DOHH2 (cell line): ENCODE results near the gene KRTAP1-5.

Source experiments
- H3F3A ChIP-seq: fragments of 200-600 bp; sonication (generic), shearing (Covaris generic); 2 replicates; pipeline ENCODE4 v1.6.0; 2016; ENCODE audit warnings: antibody characterized with exemption, mild to moderate bottlenecking; ENCODE audit not compliant: control insufficient read depth, insufficient read depth
- H3K27ac ChIP-seq: fragments of 200-600 bp; sonication (generic); 2 replicates; pipeline ENCODE4 v1.5.1; 2014; ENCODE audit warnings: low read depth, mild to moderate bottlenecking, low read length, moderate library complexity
- H3K27me3 ChIP-seq: fragments of 200-600 bp; sonication (generic); 2 replicates; pipeline ENCODE4 v1.6.1; 2014; ENCODE audit warnings: mild to moderate bottlenecking, low read length, mixed read lengths; ENCODE audit not compliant: control insufficient read depth
- H3K36me3 ChIP-seq: fragments of 200-600 bp; sonication (generic); 2 replicates; pipeline ENCODE4 v1.6.1; 2014; ENCODE audit warnings: mild to moderate bottlenecking, low read length, moderate library complexity, mixed read lengths; ENCODE audit not compliant: control insufficient read depth
- H3K4me1 ChIP-seq: fragments of 200-600 bp; sonication (generic); 2 replicates; pipeline ENCODE4 v1.6.1; 2014; ENCODE audit warnings: mild to moderate bottlenecking, low read length, mixed read lengths; ENCODE audit not compliant: control insufficient read depth
- H3K4me2 ChIP-seq: fragments of 200-600 bp; sonication (generic); 2 replicates; pipeline ENCODE4 v1.6.0; 2014; ENCODE audit warnings: mild to moderate bottlenecking, low read length, moderate library complexity
- H3K4me3 ChIP-seq: fragments of 200-600 bp; sonication (generic); 2 replicates; pipeline ENCODE4 v1.5.1; 2014; ENCODE audit warnings: mild to moderate bottlenecking, low read length, mixed read lengths
- H3K79me2 ChIP-seq: fragments of 200-600 bp; sonication (generic); 2 replicates; pipeline ENCODE4 v1.6.1; 2014; ENCODE audit warnings: mild to moderate bottlenecking, low read length, mixed read lengths; ENCODE audit not compliant: control insufficient read depth
- H3K9me2 ChIP-seq: fragments of 200-600 bp; sonication (generic); replicated peaks from 2 replicates; pipeline ENCODE4 v1.6.1; 2014; ENCODE audit warnings: mild to moderate bottlenecking, low read length, mixed read lengths; ENCODE audit not compliant: control insufficient read depth
- H3K9me3 ChIP-seq: fragments of 200-600 bp; sonication (generic); 2 replicates; pipeline ENCODE4 v1.6.1; 2014; ENCODE audit warnings: antibody characterized with exemption, low read length, mixed read lengths; ENCODE audit not compliant: control insufficient read depth, insufficient read depth
- H4K20me1 ChIP-seq: fragments of 200-600 bp; sonication (generic); 2 replicates; pipeline ENCODE4 v1.6.0; 2014; ENCODE audit warnings: low read depth, mild to moderate bottlenecking, antibody characterized with exemption, low read length, moderate library complexity; ENCODE audit not compliant: control insufficient read depth, insufficient read depth
- EZH2phosphoT487 ChIP-seq: fragments of 200-600 bp; sonication (generic); IDR thresholded peaks from 2 replicates; pipeline ENCODE4 v1.6.1; 2017; ENCODE audit warnings: borderline replicate concordance, mild to moderate bottlenecking, antibody characterized with exemption, low read length, moderate library complexity, mixed read lengths
- TF ChIP-seq, protein P1 (sequence below): fragments of 200-600 bp; sonication (generic); IDR thresholded peaks from one replicate; pipeline ENCODE4 v1.5.1; 2014; ENCODE audit warnings: antibody characterized with exemption, mild to moderate bottlenecking, low read depth, low read length; ENCODE audit not compliant: poor library complexity, severe bottlenecking

The KRTAP1-5 gene

DNA sequence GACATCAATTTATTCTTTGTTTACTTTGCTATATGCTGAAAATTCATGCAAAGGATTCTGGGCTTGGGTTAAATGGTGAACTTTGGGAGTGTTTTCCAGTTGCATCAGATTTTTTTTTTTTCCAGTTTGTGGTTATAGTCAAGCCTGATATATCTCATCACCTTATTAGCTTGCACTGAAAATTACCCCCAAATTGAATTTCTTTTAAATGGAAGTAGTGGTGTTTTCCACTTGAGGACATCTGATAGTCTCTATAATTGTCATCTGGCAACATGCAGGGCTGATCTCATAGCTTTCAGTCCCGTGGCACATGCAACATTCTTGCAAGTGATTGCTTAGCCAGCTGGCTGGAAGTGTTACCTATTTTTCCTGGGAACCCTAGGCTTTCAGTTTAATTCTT lies 13.4 kb downstream of the KRTAP1-5 start:
- H3K9me3 ChIP-seq: no peaks in the 10 kb centered on the region
- H3K36me3 ChIP-seq: no peaks in the 10 kb centered on the region
- no peaks in the 10 kb centered on the region for H3K27me3 ChIP-seq
- H3K4me1 ChIP-seq: no peaks in the 10 kb centered on the region
- no peak overlapping the region for H3K4me3 ChIP-seq
- no peaks in the 10 kb centered on the region for H3F3A ChIP-seq
- TF ChIP-seq, protein P1, sequence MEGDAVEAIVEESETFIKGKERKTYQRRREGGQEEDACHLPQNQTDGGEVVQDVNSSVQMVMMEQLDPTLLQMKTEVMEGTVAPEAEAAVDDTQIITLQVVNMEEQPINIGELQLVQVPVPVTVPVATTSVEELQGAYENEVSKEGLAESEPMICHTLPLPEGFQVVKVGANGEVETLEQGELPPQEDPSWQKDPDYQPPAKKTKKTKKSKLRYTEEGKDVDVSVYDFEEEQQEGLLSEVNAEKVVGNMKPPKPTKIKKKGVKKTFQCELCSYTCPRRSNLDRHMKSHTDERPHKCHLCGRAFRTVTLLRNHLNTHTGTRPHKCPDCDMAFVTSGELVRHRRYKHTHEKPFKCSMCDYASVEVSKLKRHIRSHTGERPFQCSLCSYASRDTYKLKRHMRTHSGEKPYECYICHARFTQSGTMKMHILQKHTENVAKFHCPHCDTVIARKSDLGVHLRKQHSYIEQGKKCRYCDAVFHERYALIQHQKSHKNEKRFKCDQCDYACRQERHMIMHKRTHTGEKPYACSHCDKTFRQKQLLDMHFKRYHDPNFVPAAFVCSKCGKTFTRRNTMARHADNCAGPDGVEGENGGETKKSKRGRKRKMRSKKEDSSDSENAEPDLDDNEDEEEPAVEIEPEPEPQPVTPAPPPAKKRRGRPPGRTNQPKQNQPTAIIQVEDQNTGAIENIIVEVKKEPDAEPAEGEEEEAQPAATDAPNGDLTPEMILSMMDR: no peak
- TF ChIP-seq EZH2phosphoT487: no peak
- no peaks in the 10 kb centered on the region for H3K79me2 ChIP-seq
- no peak overlapping the region for H3K27ac ChIP-seq
- no peaks in the 10 kb centered on the region for H3K9me2 ChIP-seq
- H3K4me2 ChIP-seq: no peak overlapping the region
- no peaks in the 10 kb centered on the region for H4K20me1 ChIP-seq

DNA sequence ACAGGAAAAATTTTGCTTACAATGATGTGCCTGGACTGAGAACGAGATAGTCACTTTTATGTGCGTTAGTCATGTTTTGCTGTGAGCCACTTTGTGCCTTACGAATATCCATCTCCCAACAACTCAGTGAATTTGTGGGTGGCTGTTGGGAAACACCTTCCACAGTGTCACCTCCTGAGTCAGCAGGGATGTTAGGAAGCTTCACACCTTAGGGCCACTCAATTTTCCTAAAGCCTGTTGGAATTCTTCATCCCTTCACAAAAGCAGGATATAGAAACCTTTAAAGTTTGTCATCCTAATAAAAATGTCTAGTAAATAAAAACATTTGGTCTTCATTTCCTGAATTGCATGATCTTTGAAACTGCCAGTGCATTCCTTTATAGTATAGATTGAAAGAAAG lies 13.8 kb downstream of the KRTAP1-5 start:
- H3K27me3 ChIP-seq: no peaks in the 10 kb centered on the region
- H3F3A ChIP-seq: no peaks in the 10 kb centered on the region
- no peak overlapping the region for H3K27ac ChIP-seq
- H3K9me3 ChIP-seq: no peaks in the 10 kb centered on the region
- no peaks in the 10 kb centered on the region for H4K20me1 ChIP-seq
- H3K4me2 ChIP-seq: no peak overlapping the region
- H3K79me2 ChIP-seq: no peaks in the 10 kb centered on the region
- TF ChIP-seq, protein P1: no peak
- no peak for TF ChIP-seq EZH2phosphoT487
- no peaks in the 10 kb centered on the region for H3K4me1 ChIP-seq
- no peaks in the 10 kb centered on the region for H3K9me2 ChIP-seq
- H3K36me3 ChIP-seq: no peaks in the 10 kb centered on the region
- H3K4me3 ChIP-seq: no peak overlapping the region

- no peaks in the 10 kb centered on the region for H4K20me1 ChIP-seq
- TF ChIP-seq, protein P1: no peak
- no peak for TF ChIP-seq EZH2phosphoT487
- no peaks in the 10 kb centered on the region for H3K9me3 ChIP-seq
- no peaks in the 10 kb centered on the region for H3K27me3 ChIP-seq
- no peaks in the 10 kb centered on the region for H3F3A ChIP-seq
- no peaks in the 10 kb centered on the region for H3K4me1 ChIP-seq
- H3K36me3 ChIP-seq: no peaks in the 10 kb centered on the region
- no peak overlapping the region for H3K4me3 ChIP-seq
- H3K9me2 ChIP-seq: no peaks in the 10 kb centered on the region
- no peak overlapping the region for H3K27ac ChIP-seq
- no peaks in the 10 kb centered on the region for H3K79me2 ChIP-seq
- H3K4me2 ChIP-seq: no peak overlapping the region
Observed at GRCh38 chr17:41012326-41013120, 14.5 kb downstream of the KRTAP1-5 start.
